ENCODE data around the gene NECTIN3. TPM values are rescaled to one million over a fixed set of nuclear protein-coding genes. Genes with fewer than 3 reads are reported as not detected.

The NECTIN3 gene
- total and polyA plus RNA-seq, 2 of the 4 experiments (the other 2 are of a cell fraction): 34.7 to 155 TPM

GRCh38 chr3:111027868-111028267, 43.7 kb upstream of the NECTIN3 start:
- intact Hi-C loops (cut with micrococcal nuclease) (no loop called here), in situ Hi-C loops (cut with MboI; ENCODE audit: low sequenced_read_pairs) (no loop called here), dilution Hi-C loops (cut with HindIII; ENCODE audit: low sequenced_read_pairs, unreplicated experiment) (no loop called here)
- H2AK5ac ChIP-seq (ENCODE audit: low read depth, low read length): no peak overlapping the region
- no peak overlapping the region for H4K91ac ChIP-seq (ENCODE audit: insufficient read depth, low read depth, low read length)
- no peak overlapping the region for H2BK120ac ChIP-seq (ENCODE audit: low read depth, low read length)
- no peak overlapping the region for H3K14ac ChIP-seq (replicated peaks; ENCODE audit: low read depth, low read length)
- H2AFZ ChIP-seq (replicated peaks; ENCODE audit: low read length, poor library complexity): no peak overlapping the region
- H3K4me3 ChIP-seq (ENCODE audit: insufficient read depth, low read depth, low read length): no peak overlapping the region
- H3K79me1 ChIP-seq (ENCODE audit: low read depth in 1 of 2, low read length in 2 of 2): no peaks in the 10 kb centered on the region
- ChIA-PET CTCF (interaction anchor here (1.2 kb wide), 1 partner anchor 16 kb away, joined by 3 read pairs; no protein-coding TSS in a partner anchor), POLR2A (ENCODE audit: unreplicated experiment) (no interaction called here)
- no TSS peak for BruUV-seq (replicated peaks)
- H3K27me3 ChIP-seq (ENCODE audit: control insufficient read depth, insufficient read depth, low read length): no peaks in the 10 kb centered on the region
- TF ChIP-seq NFE2L2 (IDR thresholded peaks at IDR 0.05; ENCODE audit: low read depth, low read length) (no peak), POLR2A (IDR thresholded peaks at IDR 0.05; ENCODE audit: low read depth, low read length) (no peak), ELK1 (IDR thresholded peaks at IDR 0.05; ENCODE audit: borderline replicate concordance, low read depth, low read length) (no peak), CTCF (conservative IDR thresholded peaks at IDR 0.05; ENCODE audit: low read depth, low read length) (no peak), FOS (IDR thresholded peaks at IDR 0.05; ENCODE audit: low read depth, low read length) (no peak), BHLHE40 (IDR thresholded peaks at IDR 0.05; ENCODE audit: low read depth, low read length) (no peak), MAFK (IDR thresholded peaks at IDR 0.05; ENCODE audit: low read depth, low read length) (no peak), MAZ (IDR thresholded peaks at IDR 0.05; ENCODE audit: borderline replicate concordance, low read depth, low read length) (no peak), RCOR1 (IDR thresholded peaks at IDR 0.05; ENCODE audit: insufficient replicate concordance, low read length) (no peak), RAD21 (IDR thresholded peaks at IDR 0.05; ENCODE audit: low read length) (no peak), RFX5 (IDR thresholded peaks at IDR 0.05; ENCODE audit: low read depth, low read length) (no peak), MXI1 (IDR thresholded peaks at IDR 0.05; ENCODE audit: borderline replicate concordance, low read depth, low read length) (no peak), CHD1 (IDR thresholded peaks at IDR 0.05; ENCODE audit: low read depth, low read length) (no peak), CEBPB (IDR thresholded peaks at IDR 0.05; ENCODE audit: low read depth, low read length) (no peak), SMC3 (IDR thresholded peaks at IDR 0.05; ENCODE audit: low read depth, low read length) (no peak)
- H4K20me1 ChIP-seq (ENCODE audit: insufficient read depth, low read length): no peaks in the 10 kb centered on the region
- no peak overlapping the region for H2AK9ac ChIP-seq (replicated peaks; ENCODE audit: low read depth, low read length, poor library complexity)
- no peak overlapping the region for H4K8ac ChIP-seq (ENCODE audit: low read depth in 2 of 2, low read length in 2 of 2)
- H4K5ac ChIP-seq (ENCODE audit: low read depth, low read length): no peak overlapping the region
- no peak overlapping the region for H3K23ac ChIP-seq (ENCODE audit: low read depth, low read length)
- H3K4me2 ChIP-seq (ENCODE audit: low read depth, low read length): no peak overlapping the region
- ATAC-seq (ENCODE audit: low read depth) (no peak), DNase-seq (no peak)
- H3K56ac ChIP-seq (ENCODE audit: extremely low read depth, insufficient read depth, low read length): no peak overlapping the region
- H3K18ac ChIP-seq (ENCODE audit: low read depth, low read length): no peak overlapping the region
- H3K4ac ChIP-seq (ENCODE audit: low read depth, low read length): no peak overlapping the region
- no peaks in the 10 kb centered on the region for H3K9me1 ChIP-seq (ENCODE audit: insufficient read depth, low read length)
- H3K36me3 ChIP-seq (ENCODE audit: control insufficient read depth, insufficient read depth, low read length): no peaks in the 10 kb centered on the region
- no peak overlapping the region for H2BK20ac ChIP-seq (ENCODE audit: low read depth, low read length)
- H2BK5ac ChIP-seq (ENCODE audit: low read depth, low read length, poor library complexity, severe bottlenecking): no peak overlapping the region
- no peaks in the 10 kb centered on the region for H3K9me3 ChIP-seq (ENCODE audit: control insufficient read depth, insufficient read depth, low read length)
- no peak overlapping the region for H2BK15ac ChIP-seq (ENCODE audit: low read depth, low read length)
- no peak overlapping the region for H3K9ac ChIP-seq (ENCODE audit: low read depth, low read length)
- no peaks in the 10 kb centered on the region for H3K4me1 ChIP-seq (ENCODE audit: control insufficient read depth, insufficient read depth, low read length)
- WGBS, 2 experiments (ENCODE audit: extremely low coverage in 2 of 2, insufficient read length in 1 of 2): no CpG with 5 or more reads among the region's 1 CpG
- H3K27ac ChIP-seq (ENCODE audit: insufficient read depth, low read length): no peak overlapping the region

All from IMR-90 (cell line).